ENCODE data around the gene GRM4.

GRM4 gene

GRCh38 chr6:34106421-34106820, 39.5 kb downstream of the GRM4 start:
- Histone ChIP-seq H3K27me3 (ENCODE audit: insufficient read depth, low read depth, severe bottlenecking) (no peaks in the 10 kb centered on the region), H3K36me3 (peaks cover 5% of the 10 kb centered on the region; the same call in 1 of the 2 replicates), H3K9me3 (ENCODE audit: severe bottlenecking) (no peaks in the 10 kb centered on the region), H3K27ac (no peak overlapping the region), H3K4me3 (ENCODE audit: low read depth, low read length) (no peak overlapping the region)
- no peak for TF ChIP-seq CTCF (IDR thresholded peaks at IDR 0.05; ENCODE audit: low read depth, low read length)
- no peak for DNase-seq

- Histone ChIP-seq H3K27ac (no peak overlapping the region), H3K27me3 (ENCODE audit: insufficient read depth, low read depth, severe bottlenecking) (no peaks in the 10 kb centered on the region), H3K36me3 (peaks cover 8% of the 10 kb centered on the region), H3K4me3 (ENCODE audit: low read depth, low read length) (no peak overlapping the region), H3K9me3 (ENCODE audit: severe bottlenecking) (peaks cover 3% of the 10 kb centered on the region)
- TF ChIP-seq CTCF (IDR thresholded peaks at IDR 0.05; ENCODE audit: low read depth, low read length): no peak
- no peak for DNase-seq
These were observed 41.3 kb downstream of the GRM4 start for GRCh38 chr6:34104628-34105027.

- H3K27me3 ChIP-seq (ENCODE audit: insufficient read depth, low read depth, severe bottlenecking): no peaks in the 10 kb centered on the region
- H3K9me3 ChIP-seq (ENCODE audit: severe bottlenecking): peaks cover 3% of the 10 kb centered on the region
- peaks cover 8% of the 10 kb centered on the region for H3K36me3 ChIP-seq
- no peak overlapping the region for H3K4me3 ChIP-seq (ENCODE audit: low read depth, low read length)
- no peak for TF ChIP-seq CTCF (IDR thresholded peaks at IDR 0.05; ENCODE audit: low read depth, low read length)
- no peak overlapping the region for H3K27ac ChIP-seq
- DNase-seq: no peak
These were observed 41.7 kb downstream of the GRM4 start for GRCh38 chr6:34104186-34104585.

GRCh38 chr6:34103321-34103720, 42.6 kb downstream of the GRM4 start:
- no peak overlapping the region for H3K4me3 ChIP-seq (ENCODE audit: low read depth, low read length)
- H3K27me3 ChIP-seq (ENCODE audit: insufficient read depth, low read depth, severe bottlenecking): no peaks in the 10 kb centered on the region
- peaks cover 3% of the 10 kb centered on the region for H3K9me3 ChIP-seq (ENCODE audit: severe bottlenecking)

GRCh38 chr6:34102696-34103095, 43.2 kb downstream of the GRM4 start:
- H3K27ac ChIP-seq: no peak overlapping the region; the same call in 1 of the 2 replicates
- H3K27me3 ChIP-seq (ENCODE audit: insufficient read depth, low read depth, severe bottlenecking): no peaks in the 10 kb centered on the region
- TF ChIP-seq CTCF (IDR thresholded peaks at IDR 0.05; ENCODE audit: low read depth, low read length): no peak
- H3K4me3 ChIP-seq (ENCODE audit: low read depth, low read length): no peak overlapping the region
- peaks cover 3% of the 10 kb centered on the region for H3K9me3 ChIP-seq (ENCODE audit: severe bottlenecking)
- no peak for DNase-seq
- peaks cover 8% of the 10 kb centered on the region for H3K36me3 ChIP-seq

More at GRCh38 chr6:34103321-34103720, 42.6 kb downstream of the GRM4 start:
- Histone ChIP-seq H3K36me3 (peaks cover 8% of the 10 kb centered on the region), H3K27ac (no peak overlapping the region; the same call in 1 of the 2 replicates)
- DNase-seq: no peak
- no peak for TF ChIP-seq CTCF (IDR thresholded peaks at IDR 0.05; ENCODE audit: low read depth, low read length)

- Histone ChIP-seq H3K27me3 (ENCODE audit: insufficient read depth, low read depth, severe bottlenecking) (no peaks in the 10 kb centered on the region), H3K36me3 (peaks cover 8% of the 10 kb centered on the region), H3K9me3 (ENCODE audit: severe bottlenecking) (peaks cover 3% of the 10 kb centered on the region), H3K4me3 (ENCODE audit: low read depth, low read length) (no peak overlapping the region), H3K27ac (no peak overlapping the region)
- DNase-seq: no peak
- no peak for TF ChIP-seq CTCF (IDR thresholded peaks at IDR 0.05; ENCODE audit: low read depth, low read length)
These were observed 43.7 kb downstream of the GRM4 start for GRCh38 chr6:34102099-34102656.
